Large intestine (tissue), 3 donors: ENCODE measurements around the gene CLEC11A. TPM values are rescaled to one million over a fixed set of nuclear protein-coding genes. Genes with fewer than 3 reads are reported as not detected.

ENCODE experiments used
- DNase-seq, 2 donors: peaks; one replicate each; pipeline versions ENCODE4 v3.0.0 to v3.0.0-alpha.2; 2013
- H3K27ac ChIP-seq: one replicate; pipeline ENCODE4 v1.5.1; 2013; ENCODE audit warnings: low read length
- H3K27me3 ChIP-seq: 2 replicates; pipeline ENCODE4 v1.6.1; 2013; ENCODE audit warnings: low read length; ENCODE audit not compliant: control insufficient read depth, insufficient read depth
- H3K36me3 ChIP-seq: 2 replicates; pipeline ENCODE4 v1.6.1; 2013; ENCODE audit warnings: low read length; ENCODE audit not compliant: control insufficient read depth, insufficient read depth
- H3K4me1 ChIP-seq: one replicate; pipeline ENCODE4 v1.6.1; 2013; ENCODE audit warnings: low read length; ENCODE audit not compliant: control insufficient read depth, insufficient read depth
- H3K4me3 ChIP-seq: one replicate; pipeline ENCODE4 v1.5.1; 2013; ENCODE audit warnings: low read length
- H3K9me3 ChIP-seq: one replicate; pipeline ENCODE4 v1.6.1; 2013; ENCODE audit warnings: mild to moderate bottlenecking, low read depth, low read length, moderate library complexity; ENCODE audit not compliant: control insufficient read depth
- WGBS: methylation state at CpG from one replicate; pipeline ENCODE4 v1.1.5; 2013; ENCODE audit warnings: low lambda C conversion rate; ENCODE audit not compliant: insufficient coverage; 5-methylcytosine and 5-hydroxymethylcytosine counted together
- polyA plus RNA-seq: library from polyadenylated mRNA; unstranded; fragments of 120-200 nt; gene quantifications from one replicate; pipeline ENCODE4 v1.2.1, GENCODE V29; 2013

Gene CLEC11A
- polyA plus RNA-seq, 1 donor: 14.6 TPM

DNA sequence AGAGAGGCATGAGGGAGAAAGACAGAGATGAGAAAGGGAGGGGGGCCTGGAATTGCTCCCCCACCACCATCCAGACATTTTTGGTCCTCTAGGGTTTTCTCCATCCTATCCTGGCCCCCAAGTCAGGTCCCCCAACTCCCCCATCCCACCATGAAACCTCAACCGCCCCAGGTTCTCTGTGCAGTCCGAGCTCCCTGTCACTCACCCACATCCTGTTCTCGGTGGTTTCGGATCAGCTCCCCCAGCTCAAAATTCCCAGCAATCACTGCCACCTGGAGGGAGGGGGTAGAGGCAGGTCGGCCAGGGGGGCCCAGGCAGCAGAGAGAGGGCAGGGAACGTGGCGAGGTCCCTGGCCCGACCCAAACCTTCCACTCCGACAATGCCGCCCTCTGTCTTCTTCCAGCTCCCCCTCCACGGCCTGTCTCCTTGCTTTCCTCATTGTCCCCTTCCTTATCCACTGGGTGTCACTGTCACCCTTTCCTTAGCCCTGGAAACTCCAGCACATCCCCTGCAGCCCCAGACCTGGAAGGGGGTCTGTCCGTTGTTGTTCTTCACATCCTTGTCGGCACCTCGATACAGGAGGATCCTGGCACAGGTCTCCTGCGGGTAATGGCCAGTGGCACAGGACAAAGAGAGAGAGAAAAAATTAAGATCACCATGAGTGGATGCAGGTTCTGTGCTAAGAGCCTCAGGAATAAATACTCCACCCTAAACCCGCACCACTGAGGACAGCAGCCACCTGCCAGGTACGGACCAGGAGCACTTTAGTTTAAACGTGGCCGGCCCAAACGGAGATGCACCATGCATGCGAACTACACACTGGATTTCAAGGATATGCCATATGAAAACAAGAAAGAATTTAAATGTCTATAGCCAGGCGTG is 19.0 kb upstream of the CLEC11A start:
- Histone ChIP-seq H3K27me3 (peaks cover 25% of the 10 kb centered on the region), H3K27ac (no peak overlapping the region), H3K4me1 (no peaks in the 10 kb centered on the region), H3K4me3 (no peak overlapping the region), H3K9me3 (no peaks in the 10 kb centered on the region), H3K36me3 (no peaks in the 10 kb centered on the region)
- DNase-seq: no peak
- WGBS: no CpG with 5 or more reads among the region's 22 CpGs

GRCh38 chr19:50705422-50706019 is 17.6 kb upstream of the CLEC11A start:
- Histone ChIP-seq H3K9me3 (no peaks in the 10 kb centered on the region), H3K4me3 (no peak overlapping the region), H3K27ac (no peak overlapping the region), H3K27me3 (peaks cover 25% of the 10 kb centered on the region), H3K4me1 (no peaks in the 10 kb centered on the region), H3K36me3 (no peaks in the 10 kb centered on the region)
- WGBS: no CpG with 5 or more reads among the region's 9 CpGs
- DNase-seq: no peak

GRCh38 chr19:50706387-50706786 is 16.8 kb upstream of the CLEC11A start:
- WGBS: no CpG with 5 or more reads among the region's 5 CpGs
- H3K27ac ChIP-seq: no peak overlapping the region
- no peaks in the 10 kb centered on the region for H3K36me3 ChIP-seq
- H3K4me1 ChIP-seq: no peaks in the 10 kb centered on the region
- DNase-seq: no peak
- H3K9me3 ChIP-seq: no peaks in the 10 kb centered on the region
- no peak overlapping the region for H3K4me3 ChIP-seq
- peaks cover 25% of the 10 kb centered on the region for H3K27me3 ChIP-seq

DNA sequence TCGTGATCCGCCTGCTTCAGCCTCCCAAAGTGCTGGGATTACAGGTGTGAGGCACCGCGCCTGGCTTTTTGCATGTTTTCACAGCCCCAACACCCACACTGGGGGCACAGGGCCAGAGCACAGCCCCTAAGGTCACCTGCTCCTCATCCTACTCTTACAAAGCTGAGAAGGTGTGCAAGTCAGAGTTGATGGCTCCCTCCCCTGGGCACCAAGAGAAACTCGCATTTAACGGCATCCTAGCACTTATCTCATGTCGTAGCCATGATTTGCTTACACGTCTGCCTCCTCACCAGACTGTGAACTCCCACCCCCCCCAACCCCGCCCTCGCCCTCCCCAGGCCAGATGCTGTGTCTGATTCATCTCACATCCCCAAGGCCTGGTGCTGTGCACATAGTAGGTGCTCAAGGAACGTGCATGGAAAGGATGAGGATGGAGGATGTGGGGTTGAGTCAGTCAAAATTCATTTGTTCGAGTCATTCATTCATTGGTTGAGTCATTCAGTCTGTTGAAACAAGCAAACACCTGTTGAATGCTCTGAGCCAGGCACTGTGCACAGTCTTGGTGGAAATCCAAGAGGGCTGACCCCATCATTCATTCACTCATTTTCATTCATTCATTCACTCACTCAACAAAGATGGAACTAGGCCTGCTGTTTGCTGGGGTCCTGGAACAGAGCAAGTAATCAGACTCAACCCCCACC is 14.8 kb upstream of the CLEC11A start:
- Histone ChIP-seq H3K4me1 (no peaks in the 10 kb centered on the region), H3K36me3 (no peaks in the 10 kb centered on the region), H3K27ac (no peak overlapping the region), H3K4me3 (no peak overlapping the region), H3K9me3 (no peaks in the 10 kb centered on the region), H3K27me3 (peaks cover 18% of the 10 kb centered on the region)
- DNase-seq: no peak
- WGBS: no CpG with 5 or more reads among the region's 12 CpGs

- H3K9me3 ChIP-seq: no peaks in the 10 kb centered on the region
- H3K27me3 ChIP-seq: peaks cover 2% of the 10 kb centered on the region
- no peak overlapping the region for H3K4me3 ChIP-seq
- WGBS: no CpG with 5 or more reads among the region's 10 CpGs
- H3K36me3 ChIP-seq: no peaks in the 10 kb centered on the region
- no peak overlapping the region for H3K27ac ChIP-seq
- no peaks in the 10 kb centered on the region for H3K4me1 ChIP-seq
- no peak for DNase-seq
These were observed 13.1 kb upstream of the CLEC11A start for GRCh38 chr19:50710094-50710493.

- H3K36me3 ChIP-seq: no peaks in the 10 kb centered on the region
- no peak for DNase-seq
- H3K27ac ChIP-seq: no peak overlapping the region
- H3K4me3 ChIP-seq: no peak overlapping the region
- WGBS: no CpG with 5 or more reads among the region's 5 CpGs
- H3K27me3 ChIP-seq: peaks cover 2% of the 10 kb centered on the region
- no peaks in the 10 kb centered on the region for H3K9me3 ChIP-seq
- no peaks in the 10 kb centered on the region for H3K4me1 ChIP-seq
These were observed 12.6 kb upstream of the CLEC11A start for GRCh38 chr19:50710612-50711011.

DNA sequence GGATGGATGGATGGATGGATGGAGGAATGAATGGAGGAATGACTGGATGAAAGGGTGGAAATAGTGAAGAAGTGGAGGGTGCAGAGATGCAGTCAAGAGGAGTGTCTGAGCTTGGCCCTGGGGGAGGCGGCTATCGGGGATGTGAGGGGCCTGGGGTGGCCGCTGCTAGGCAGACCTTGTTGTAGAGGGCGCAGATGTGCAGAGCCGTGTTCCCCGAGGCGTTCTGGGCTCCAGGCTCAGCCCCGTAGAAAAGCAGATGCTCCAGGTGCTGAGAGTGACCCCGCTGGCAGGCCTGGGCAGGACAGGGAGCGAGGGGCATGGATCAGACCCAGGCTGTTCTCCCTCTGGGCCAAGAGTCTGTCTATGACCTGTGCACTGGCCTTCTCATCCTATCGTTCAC is 12.0 kb upstream of the CLEC11A start:
- DNase-seq: no peak
- Histone ChIP-seq H3K27ac (no peak overlapping the region), H3K9me3 (no peaks in the 10 kb centered on the region), H3K27me3 (no peaks in the 10 kb centered on the region), H3K4me1 (no peaks in the 10 kb centered on the region), H3K36me3 (no peaks in the 10 kb centered on the region), H3K4me3 (no peak overlapping the region)
- WGBS: no CpG with 5 or more reads among the region's 11 CpGs

DNA sequence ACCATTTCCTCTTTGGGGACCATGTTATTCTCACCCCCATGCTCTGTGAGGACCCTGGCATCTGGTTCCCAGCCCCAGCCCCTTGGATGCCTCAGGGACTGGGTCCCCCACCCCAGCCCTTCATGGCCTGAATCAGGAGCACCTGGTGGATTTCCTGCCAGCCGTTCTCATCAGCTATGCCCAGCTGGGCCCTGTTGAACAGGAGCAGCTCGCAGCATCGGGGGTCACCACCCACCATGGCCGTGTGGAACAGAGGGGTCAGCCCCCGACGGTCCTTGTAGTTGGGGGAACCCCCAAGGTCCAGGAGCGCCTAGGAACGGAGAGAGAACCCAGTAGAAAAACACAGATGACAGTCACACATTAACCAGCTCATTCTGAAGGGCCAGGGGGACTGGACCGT is 11.4 kb upstream of the CLEC11A start:
- H3K9me3 ChIP-seq: no peaks in the 10 kb centered on the region
- H3K4me1 ChIP-seq: no peaks in the 10 kb centered on the region
- H3K4me3 ChIP-seq: no peak overlapping the region
- no peak overlapping the region for H3K27ac ChIP-seq
- H3K36me3 ChIP-seq: no peaks in the 10 kb centered on the region
- WGBS: no CpG with 5 or more reads among the region's 9 CpGs
- no peak for DNase-seq
- H3K27me3 ChIP-seq: no peaks in the 10 kb centered on the region

DNA sequence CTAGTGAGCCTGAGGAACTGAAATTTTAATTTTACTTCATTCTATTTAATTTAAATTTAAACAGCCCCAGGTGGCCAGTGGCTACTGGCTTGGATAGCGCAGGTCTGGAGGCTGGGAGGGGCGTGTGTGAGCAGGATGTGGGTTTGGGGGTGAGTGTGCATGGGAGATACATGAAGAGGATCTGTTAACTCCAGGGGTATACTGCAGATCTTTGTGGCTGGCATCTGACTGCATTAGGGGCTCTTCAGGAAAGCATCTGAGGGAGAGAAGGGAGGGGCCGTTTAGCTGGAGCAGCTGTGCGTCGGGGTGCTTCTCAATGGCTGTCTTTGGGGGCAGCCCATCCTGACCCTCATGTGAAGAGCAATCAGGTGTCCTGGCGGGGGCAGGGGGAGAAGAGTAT is 10.3 kb upstream of the CLEC11A start:
- WGBS: no CpG with 5 or more reads among the region's 6 CpGs

GRCh38 chr19:50713556-50714236 is 9.5 kb upstream of the CLEC11A start:
- no peak overlapping the region for H3K27ac ChIP-seq
- H3K27me3 ChIP-seq: peaks cover 16% of the 10 kb centered on the region
- no peak overlapping the region for H3K4me3 ChIP-seq
- no CpG with 5 or more reads among the region's 22 CpGs for WGBS
- no peaks in the 10 kb centered on the region for H3K36me3 ChIP-seq
- H3K9me3 ChIP-seq: no peaks in the 10 kb centered on the region
- no peaks in the 10 kb centered on the region for H3K4me1 ChIP-seq
- no peak for DNase-seq

More for the DNA sequence above, 10.3 kb upstream of the CLEC11A start:
- no peak overlapping the region for H3K4me3 ChIP-seq
- H3K9me3 ChIP-seq: no peaks in the 10 kb centered on the region
- DNase-seq: no peak
- H3K4me1 ChIP-seq: no peaks in the 10 kb centered on the region
- H3K27me3 ChIP-seq: peaks cover 9% of the 10 kb centered on the region
- no peak overlapping the region for H3K27ac ChIP-seq
- no peaks in the 10 kb centered on the region for H3K36me3 ChIP-seq
